Measurements from ENCODE around the gene SIK3.

Gene SIK3

DNA sequence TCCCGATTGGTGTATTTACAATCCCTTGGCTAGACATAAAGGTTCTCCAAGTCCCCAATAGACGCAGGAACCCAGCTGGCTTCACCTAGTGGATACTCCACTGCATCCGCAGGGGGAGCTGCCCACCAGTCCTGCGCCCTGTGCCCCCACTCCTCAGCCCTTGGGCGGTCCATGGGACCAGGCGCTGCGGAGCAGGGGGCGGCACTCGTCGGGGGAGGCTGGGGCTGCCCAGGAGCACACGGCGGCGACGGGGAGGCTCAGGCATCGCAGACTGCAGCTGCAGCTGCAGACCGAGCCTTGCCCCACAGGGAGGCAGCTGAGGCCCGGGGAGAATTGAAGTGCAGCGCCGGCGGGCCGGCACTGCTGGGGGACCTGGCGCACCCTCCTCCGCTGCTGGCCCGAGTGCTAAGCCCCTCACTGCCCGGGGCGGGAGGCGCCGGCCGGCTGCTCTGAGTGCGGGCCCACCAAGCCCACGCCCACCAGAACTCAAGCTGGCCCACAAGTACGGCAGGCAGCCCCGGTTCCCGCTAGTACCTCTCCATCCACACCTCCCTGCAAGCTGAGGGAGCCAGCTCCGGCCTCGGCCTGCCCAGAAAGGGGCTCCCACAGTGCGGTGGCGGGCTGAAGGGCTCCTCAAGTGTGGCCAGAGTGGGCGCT lies 12.2 kb upstream of the SIK3 start:
- DNase-seq (ENCODE audit: low read depth in 3 of 3) = no peak

DNA sequence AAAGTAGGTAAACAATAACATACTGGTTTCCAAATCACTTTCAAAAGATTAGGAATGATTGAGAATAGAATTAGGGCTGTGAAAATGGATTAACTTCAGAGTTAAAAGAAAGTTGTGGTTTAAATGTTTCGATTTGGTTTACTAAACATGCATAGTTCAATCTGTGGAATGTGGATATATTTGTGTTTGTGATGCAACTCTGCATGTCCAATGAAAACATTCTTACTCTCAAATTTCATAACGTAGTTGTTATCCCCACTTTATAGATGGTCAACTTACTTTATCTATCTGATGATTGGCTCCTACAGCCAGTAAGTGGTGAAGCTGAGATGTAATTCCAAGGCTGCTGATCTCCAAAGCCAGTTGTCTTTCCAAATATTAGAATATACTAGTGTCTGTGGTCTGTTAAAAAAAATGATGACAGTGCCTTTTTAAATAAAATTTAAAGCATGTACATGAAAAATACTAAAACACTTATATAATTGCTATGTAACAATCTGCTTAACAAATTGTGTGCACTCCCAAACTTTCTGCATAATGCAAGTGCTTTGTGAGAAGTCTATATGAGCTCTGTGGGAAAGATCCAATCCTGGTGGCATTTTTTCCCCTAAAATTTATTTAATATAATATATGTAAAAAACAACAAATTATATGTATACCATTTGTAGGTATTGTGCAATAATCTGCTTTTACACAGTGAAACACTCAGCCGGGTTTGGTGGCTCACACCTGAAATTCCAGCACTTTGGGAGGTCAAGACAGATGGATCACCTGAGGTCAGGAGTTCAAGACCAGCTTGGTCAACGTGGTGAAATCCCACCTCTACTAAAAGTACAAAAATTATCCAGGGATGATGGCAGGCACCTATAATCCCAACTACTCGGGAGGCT lies 9.7 kb upstream of the SIK3 start:
- DNase-seq (ENCODE audit: low read depth in 3 of 3) = no peak

GRCh38 chr11:117100556-117100955 lies 2.3 kb upstream of the SIK3 start:
- DNase-seq (ENCODE audit: low read depth in 3 of 3) = no peak

- DNase-seq (ENCODE audit: low read depth in 3 of 3) = no peak
These were observed 1.5 kb upstream of the SIK3 start for GRCh38 chr11:117099696-117100095.

DNA sequence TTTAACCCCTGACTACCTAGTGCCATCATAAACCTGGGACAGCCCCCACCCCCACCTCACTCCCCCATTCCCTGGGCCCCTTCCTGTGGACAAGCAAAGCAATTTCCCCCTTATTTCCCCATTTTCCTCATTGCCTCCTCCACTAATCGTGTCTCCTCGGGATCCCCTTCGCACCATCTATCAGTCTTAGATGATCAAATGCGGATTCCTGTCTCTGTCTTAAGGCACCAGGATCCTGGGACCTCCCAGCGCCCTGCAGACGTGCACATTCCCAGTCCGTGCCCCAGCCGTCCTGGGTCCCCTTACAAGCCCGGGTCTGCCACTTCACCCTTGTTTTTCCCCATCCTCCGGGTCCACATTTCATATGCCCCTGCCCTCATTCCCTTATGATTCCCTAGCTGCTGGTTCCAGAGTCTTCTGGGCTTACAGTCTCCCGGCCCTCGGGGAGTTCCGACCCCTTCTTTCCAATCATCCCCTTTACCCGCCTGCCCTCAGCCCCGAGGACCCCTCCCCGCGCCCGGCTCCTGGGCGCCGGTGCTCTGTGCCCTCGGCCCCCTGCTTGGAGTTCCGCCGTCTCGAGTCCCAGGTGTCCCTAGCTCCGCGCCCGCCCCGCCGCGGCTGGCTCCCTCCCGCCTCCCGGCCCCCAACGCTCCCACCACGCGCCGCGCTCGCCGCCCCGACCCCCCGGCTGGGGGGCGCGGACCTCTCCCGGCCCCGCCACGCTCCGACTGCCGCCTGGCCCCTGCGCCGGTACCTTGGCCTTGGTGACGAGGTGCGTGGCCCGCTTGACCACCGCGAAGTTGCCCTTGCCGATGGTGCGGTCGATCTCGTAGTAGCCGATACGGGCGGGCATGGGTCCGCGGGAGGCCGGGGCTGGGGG lies 599 bp downstream of the SIK3 start:
- DNase-seq (ENCODE audit: low read depth in 3 of 3) = peak in 1 of 3 experiments; percentile 23

DNA sequence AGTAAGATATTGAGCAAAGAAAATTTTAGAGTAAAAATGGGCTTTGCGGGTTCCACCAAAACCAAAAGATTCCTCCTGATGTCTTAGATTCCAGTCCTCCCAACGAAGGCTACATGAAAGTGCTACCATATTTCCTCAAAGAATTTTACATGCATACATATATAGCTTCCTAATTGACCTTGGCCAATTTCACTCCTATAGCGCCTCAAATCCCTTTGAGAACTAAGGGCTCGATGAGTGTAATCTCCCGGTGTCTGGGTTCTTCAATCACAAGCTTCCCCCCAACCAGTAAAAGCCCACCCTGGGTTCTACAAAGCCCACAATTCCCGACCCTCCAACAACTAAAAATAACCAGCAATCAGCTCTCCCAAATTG lies 1.2 kb downstream of the SIK3 start:
- DNase-seq (ENCODE audit: low read depth in 3 of 3) = no peak

- DNase-seq (ENCODE audit: low read depth in 3 of 3) = no peak
These were observed 1.8 kb downstream of the SIK3 start for GRCh38 chr11:117096201-117096991.

DNA sequence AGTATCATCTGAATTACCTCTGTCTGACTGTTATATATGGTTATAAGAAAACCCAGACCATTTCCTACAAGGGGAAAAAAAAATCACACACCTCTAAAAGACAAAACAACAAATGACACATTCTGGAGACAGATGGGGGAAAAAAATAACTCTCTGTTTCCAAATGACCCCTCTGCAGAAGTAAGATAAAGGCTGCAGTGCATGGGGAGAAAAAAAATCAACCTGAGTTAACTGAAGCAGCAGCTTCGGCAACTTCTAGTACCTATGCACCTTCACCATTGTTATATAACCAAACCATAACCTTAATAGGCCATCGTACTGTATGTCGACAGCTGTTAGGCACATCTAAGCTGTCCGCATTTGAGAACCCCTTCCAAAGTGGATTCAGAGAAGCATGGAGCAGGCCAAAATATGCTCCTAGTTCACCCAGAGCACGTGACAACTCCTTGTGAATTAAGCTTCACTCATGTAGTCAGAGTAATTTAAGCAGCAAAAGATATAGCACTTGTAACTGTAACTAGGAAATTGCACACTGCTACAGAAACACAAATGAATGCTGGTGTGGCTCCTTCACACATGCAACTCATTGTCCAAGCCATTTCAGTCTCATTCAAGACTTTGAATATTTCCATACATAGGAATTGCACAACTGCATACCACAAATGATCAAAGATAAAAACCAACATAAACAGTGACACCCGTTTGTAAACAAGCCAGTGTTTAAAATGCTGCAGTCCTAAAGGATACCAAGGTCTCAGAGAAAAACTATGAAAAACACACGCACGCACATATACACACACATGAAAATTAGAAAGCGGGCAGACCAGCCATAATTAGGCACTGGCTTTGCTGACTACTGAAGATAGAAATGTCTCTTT lies 2.7 kb downstream of the SIK3 start:
- DNase-seq (ENCODE audit: low read depth in 3 of 3) = no peak

GRCh38 chr11:117094776-117095175 lies 3.5 kb downstream of the SIK3 start:
- DNase-seq (ENCODE audit: low read depth in 3 of 3) = no peak

DNA sequence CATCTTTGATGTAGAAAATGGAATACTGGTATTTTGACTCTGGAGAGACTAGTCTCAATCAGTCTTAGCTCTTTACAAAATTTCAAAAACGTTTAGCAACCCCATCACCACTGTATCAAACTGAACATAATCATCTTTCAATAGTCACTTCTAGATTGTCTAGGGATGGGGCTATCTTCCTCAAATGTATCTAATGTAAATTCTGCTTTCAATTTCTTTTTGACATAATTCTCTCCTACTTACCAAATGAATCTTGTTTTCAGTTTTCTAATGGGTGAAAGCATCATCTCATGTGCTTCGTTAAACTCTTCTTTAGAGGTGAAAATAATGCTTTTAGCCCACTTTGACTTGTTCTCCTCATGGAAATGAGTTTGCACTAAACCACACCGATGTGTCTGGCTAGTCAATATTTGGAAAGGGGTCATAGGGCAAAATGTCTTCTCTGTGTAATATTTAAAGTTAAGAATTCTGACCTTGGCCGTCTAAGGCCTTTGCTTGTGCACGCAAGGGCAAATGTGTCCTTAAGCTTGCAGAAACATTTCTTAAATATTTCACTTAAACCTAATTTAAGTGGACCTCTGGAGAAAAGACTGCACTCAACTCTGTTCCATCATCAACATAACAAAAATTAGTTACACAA lies 5.2 kb downstream of the SIK3 start:
- DNase-seq (ENCODE audit: low read depth in 3 of 3) = no peak

DNA sequence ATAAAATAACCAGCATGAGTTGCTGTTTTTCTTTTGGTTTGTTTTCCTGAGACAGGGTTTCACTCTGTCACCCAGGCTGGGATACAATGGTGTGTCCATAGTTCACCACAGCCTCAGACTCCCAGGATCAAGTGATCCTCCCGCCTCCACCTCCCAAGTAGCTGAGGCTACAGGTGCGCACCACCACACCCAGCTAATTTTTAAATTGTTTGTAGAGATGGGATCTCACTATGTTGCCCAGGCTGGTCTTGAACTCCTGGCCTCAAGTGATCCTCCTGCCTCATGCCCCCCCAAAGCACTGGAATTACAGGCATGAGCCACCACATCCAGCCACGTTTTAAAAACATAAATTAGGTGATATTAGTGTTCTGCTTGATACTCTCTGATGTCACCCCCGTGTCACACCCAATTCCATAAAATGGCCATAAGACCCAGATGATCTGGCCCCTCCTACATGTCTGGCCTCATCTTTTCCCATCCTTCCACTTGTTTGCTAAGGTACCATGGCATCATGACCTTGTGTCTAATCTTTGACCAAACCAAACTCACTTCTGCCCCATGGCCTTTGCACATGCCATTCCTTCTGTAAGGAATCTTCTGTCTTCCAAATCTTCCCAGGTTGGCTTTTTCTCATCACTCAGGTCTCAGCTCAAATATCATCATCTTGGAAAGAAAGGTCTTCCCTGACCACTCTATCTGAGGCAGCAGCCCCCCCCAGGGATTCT lies 6.3 kb downstream of the SIK3 start:
- no peak for DNase-seq (ENCODE audit: low read depth in 3 of 3)

DNA sequence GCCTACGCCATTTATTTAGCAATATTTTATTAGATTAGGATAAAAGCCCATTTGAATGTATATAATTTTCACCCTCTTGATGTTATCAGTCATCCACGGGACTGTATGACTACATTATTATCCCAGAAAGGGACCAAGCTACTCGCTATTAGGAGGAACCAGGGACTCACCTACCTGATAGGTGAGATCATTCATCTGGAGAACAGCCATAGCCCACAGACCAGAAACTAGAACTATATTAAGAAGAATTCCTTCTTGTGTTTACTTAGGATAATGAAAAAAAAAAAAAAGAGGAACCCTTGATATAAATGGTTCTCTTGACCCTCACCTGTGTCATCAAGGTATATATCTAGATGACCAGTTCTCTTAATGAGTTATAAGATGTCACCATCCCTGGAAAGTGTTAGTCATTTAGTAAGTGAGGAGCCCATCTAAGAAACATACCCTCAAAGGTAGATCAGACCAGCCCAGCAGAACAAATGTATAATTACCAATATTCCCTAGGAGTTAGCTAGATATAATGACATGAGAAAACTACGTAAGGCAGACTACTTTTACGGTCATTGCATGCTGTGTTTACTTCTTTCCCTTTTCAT lies 8.0 kb downstream of the SIK3 start:
- DNase-seq (ENCODE audit: low read depth in 3 of 3) = no peak

DNA sequence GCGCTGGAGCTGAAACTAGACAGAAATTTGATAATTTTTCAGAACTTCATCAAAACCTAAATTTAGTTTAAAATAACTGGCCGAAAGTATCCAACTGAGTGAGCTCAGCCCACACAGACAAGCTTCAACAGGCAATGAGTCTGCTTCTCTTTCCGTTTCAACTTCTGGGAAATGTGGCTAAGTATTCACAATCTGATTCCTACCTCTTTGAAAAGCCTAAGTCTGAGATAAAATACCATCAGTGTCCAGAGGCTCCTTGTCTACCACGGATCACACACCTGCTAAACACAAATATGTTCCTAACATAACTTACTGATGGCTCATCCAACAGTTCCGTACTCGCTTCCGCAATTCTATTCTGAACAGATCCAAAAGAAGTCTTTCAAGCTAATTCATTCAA lies 8.5 kb downstream of the SIK3 start:
- DNase-seq (ENCODE audit: low read depth in 3 of 3) = no peak

DNA sequence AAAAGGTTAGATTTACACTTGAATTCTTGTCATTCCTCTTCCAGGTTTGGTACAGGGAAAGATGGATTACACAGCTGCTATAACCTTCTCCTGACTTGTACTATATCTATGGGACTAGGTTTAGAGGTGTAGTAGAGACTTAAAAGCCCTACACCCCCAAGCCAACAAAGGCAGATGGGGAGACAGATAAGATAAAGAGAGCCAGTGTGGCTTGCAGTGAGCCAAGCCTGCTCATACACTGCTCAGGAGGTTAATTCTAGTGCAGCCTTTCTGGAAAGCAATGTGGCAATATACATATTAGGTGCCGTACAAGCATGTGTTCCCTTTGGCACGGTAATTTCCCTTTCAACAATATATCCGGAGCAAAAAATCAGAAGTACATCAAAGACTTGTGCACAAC lies 10.8 kb downstream of the SIK3 start:
- no peak for DNase-seq (ENCODE audit: low read depth in 3 of 3)

DNA sequence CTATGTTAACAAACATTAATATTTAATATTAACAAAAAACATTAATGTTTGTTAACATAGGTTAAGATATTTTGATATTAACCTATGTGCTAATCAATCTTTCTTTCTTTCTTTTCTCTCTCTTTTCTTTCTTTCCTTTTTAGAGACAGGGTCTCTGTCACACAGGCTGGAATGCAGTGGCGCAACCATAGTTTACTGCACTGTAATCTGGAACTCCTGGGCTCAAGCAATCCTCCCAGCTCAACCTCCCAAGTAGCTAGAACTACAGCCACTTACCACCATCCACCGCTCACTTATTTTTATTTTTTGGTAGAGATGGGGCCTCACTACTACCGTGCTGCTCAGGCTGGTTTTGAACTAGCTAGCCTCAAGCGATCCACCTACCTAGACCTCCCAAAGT lies 13.2 kb downstream of the SIK3 start:
- no peak for DNase-seq (ENCODE audit: low read depth in 3 of 3)

- DNase-seq (ENCODE audit: low read depth in 3 of 3) = no peak
These were observed 15.0 kb downstream of the SIK3 start for GRCh38 chr11:117083011-117083935.

DNA sequence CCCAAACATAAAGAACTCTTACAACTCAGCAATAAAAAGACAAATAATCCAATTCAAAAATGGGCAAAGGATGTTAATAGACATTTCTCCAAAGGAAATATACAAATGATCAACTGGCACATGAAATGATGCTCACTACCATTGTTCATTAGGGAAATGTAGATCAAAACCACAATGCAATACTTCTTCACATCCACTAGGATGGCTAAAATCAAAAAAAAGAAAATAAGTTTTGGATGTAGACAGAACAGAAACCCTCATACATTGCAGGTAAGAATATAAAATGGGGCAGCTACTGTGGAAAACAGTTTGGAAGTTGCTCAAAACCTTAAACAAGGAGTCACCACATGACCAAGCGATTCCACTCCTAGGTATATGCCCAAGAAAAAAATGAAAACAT lies 16.3 kb downstream of the SIK3 start:
- no peak for DNase-seq (ENCODE audit: low read depth in 3 of 3)

GRCh38 chr11:117080370-117080769 lies 17.9 kb downstream of the SIK3 start:
- DNase-seq (ENCODE audit: low read depth in 3 of 3) = no peak
